Smooth muscle cell (in vitro differentiated cells): ENCODE results near the gene ACRBP. TPM values are rescaled to one million over a fixed set of nuclear protein-coding genes. Genes with fewer than 3 reads are reported as not detected.
A peak's percentile ranks its signal among the peaks of the same experiment; 100 is the strongest.

Source experiments
- DNase-seq: peaks from one replicate; lab custom pipeline; 2025; ENCODE audit not compliant: unreplicated experiment; lab: John Stamatoyannopoulos, UW
- H2AFZ ChIP-seq: fragments of 200-600 bp; sonication (generic); 2 replicates; pipeline ENCODE4 v1.6.0; 2016; ENCODE audit warnings: antibody characterized with exemption, low read depth, mild to moderate bottlenecking
- H3F3A ChIP-seq: fragments of 200-600 bp; sonication (generic); 2 replicates; pipeline ENCODE4 v1.6.0; 2017; ENCODE audit warnings: antibody characterized with exemption, low read depth
- H3K27ac ChIP-seq: fragments of 200-600 bp; sonication (generic); 2 replicates; pipeline ENCODE4 v1.5.1; 2016; ENCODE audit warnings: low read depth, mild to moderate bottlenecking
- H3K27me3 ChIP-seq: fragments of 200-600 bp; sonication (generic); 2 replicates; pipeline ENCODE4 v1.6.1; 2016; ENCODE audit warnings: low read depth, mild to moderate bottlenecking
- H3K36me3 ChIP-seq: fragments of 200-600 bp; sonication (generic); 2 replicates; pipeline ENCODE4 v1.5.1; 2016; ENCODE audit warnings: low read depth
- H3K4me1 ChIP-seq: fragments of 200-600 bp; sonication (generic); 2 replicates; pipeline ENCODE4 v1.5.1; 2016; ENCODE audit warnings: low read depth
- H3K4me2 ChIP-seq: fragments of 200-600 bp; sonication (generic); 2 replicates; pipeline ENCODE4 v1.6.0; 2016; ENCODE audit warnings: mild to moderate bottlenecking
- H3K4me3 ChIP-seq: fragments of 200-600 bp; sonication (generic); 2 replicates; pipeline ENCODE4 v1.5.1; 2016; ENCODE audit warnings: mild to moderate bottlenecking
- H3K79me2 ChIP-seq: fragments of 200-600 bp; sonication (generic); 2 replicates; pipeline ENCODE4 v1.6.0; 2016; ENCODE audit warnings: low read depth, mild to moderate bottlenecking
- H3K9ac ChIP-seq: fragments of 200-600 bp; sonication (generic); 2 replicates; pipeline ENCODE4 v1.6.0; 2016; ENCODE audit warnings: low read depth
- H3K9me3 ChIP-seq: fragments of 200-600 bp; sonication (generic); replicated peaks from 2 replicates; pipeline ENCODE4 v1.5.1; 2016; ENCODE audit warnings: low read depth
- H4K20me1 ChIP-seq: fragments of 200-600 bp; sonication (generic); 2 replicates; pipeline ENCODE4 v1.6.0; 2016; ENCODE audit warnings: low read depth
- WGBS: methylation state at CpG from one replicate; pipeline ENCODE4 v1.1.7; 2016; ENCODE audit warnings: low lambda C conversion rate; 5-methylcytosine and 5-hydroxymethylcytosine counted together
- polyA plus RNA-seq: library from polyadenylated mRNA; unstranded; fragments of >200 nt; fragmentation: Nextera tagmentation; extraction: Ambion mirVana; gene quantifications from 2 replicates; pipeline ENCODE4 v1.2.1, GENCODE V29; 2016
- total RNA-seq: library from RNA; depleted of rRNA; stranded (reverse); fragments of >200 nt; gene quantifications from 2 replicates; pipeline ENCODE4 v1.2.3, GENCODE V29; 2014
- TF ChIP-seq, protein P1 (sequence below): fragments of 200-600 bp; sonication (generic); IDR thresholded peaks from 2 replicates; pipeline ENCODE4 v1.5.1; 2017; ENCODE audit warnings: borderline replicate concordance, mild to moderate bottlenecking, antibody characterized with exemption; ENCODE audit not compliant: insufficient read depth, poor library complexity, severe bottlenecking

Gene ACRBP
- total and polyA plus RNA-seq, 2 experiments from 2014 or later, result not detected

DNA sequence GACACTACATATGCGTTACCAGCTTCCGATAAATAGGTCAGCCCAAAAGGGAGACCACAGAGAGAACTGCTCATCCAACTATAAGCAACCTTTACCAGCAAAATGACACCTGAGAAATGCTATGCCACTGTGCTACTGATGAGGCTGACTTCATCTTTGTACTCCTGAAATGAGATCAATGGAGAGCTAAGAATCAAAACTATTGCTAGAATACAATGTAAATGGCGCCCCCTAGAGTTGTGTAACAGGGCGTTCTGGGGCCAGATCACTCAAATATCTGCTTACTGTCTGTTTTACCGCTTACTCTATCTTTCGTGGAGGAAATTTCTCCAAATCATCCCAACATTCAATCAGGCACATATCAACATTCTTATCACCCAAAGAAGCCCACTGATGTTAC lies 37.4 kb upstream of the ACRBP start:
- Histone ChIP-seq H3K27ac (no peak overlapping the region), H3K4me1 (peaks cover 15% of the 10 kb centered on the region), H3K36me3 (no peaks in the 10 kb centered on the region), H3K27me3 (no peaks in the 10 kb centered on the region), H3K4me2 (no peak overlapping the region), H3K4me3 (no peak overlapping the region), H2AFZ (no peak overlapping the region), H3F3A (no peaks in the 10 kb centered on the region), H3K9ac (no peak overlapping the region), H3K9me3 (no peaks in the 10 kb centered on the region), H4K20me1 (peaks cover 65% of the 10 kb centered on the region), H3K79me2 (peaks cover 97% of the 10 kb centered on the region)
- TF ChIP-seq, protein P1, sequence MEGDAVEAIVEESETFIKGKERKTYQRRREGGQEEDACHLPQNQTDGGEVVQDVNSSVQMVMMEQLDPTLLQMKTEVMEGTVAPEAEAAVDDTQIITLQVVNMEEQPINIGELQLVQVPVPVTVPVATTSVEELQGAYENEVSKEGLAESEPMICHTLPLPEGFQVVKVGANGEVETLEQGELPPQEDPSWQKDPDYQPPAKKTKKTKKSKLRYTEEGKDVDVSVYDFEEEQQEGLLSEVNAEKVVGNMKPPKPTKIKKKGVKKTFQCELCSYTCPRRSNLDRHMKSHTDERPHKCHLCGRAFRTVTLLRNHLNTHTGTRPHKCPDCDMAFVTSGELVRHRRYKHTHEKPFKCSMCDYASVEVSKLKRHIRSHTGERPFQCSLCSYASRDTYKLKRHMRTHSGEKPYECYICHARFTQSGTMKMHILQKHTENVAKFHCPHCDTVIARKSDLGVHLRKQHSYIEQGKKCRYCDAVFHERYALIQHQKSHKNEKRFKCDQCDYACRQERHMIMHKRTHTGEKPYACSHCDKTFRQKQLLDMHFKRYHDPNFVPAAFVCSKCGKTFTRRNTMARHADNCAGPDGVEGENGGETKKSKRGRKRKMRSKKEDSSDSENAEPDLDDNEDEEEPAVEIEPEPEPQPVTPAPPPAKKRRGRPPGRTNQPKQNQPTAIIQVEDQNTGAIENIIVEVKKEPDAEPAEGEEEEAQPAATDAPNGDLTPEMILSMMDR, result peak; percentile 45
- DNase-seq, result no peak
- 67% methylated on average over 6 of the region's 6 CpGs for WGBS

DNA sequence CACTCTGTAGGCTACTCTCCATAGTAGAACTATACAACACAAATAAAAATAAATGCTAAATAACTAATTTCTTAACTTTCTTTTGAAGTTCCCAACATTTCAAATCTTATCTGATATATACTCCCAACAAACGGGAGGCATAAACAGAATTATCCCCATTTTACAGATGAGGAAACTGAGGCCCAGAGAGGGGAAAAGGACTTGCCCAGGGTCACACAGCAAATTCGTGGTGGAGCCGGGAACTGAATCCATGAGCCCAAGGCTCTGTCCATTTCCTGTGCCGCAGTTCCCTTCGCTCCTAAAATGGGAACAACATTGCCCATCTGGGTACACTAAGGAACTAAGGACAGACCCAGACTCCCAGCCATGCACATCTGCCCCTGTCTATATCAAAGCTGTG lies 29.7 kb upstream of the ACRBP start:
- no peak overlapping the region for H3K4me2 ChIP-seq
- H3F3A ChIP-seq, result no peaks in the 10 kb centered on the region
- H3K9me3 ChIP-seq, result no peaks in the 10 kb centered on the region
- peaks cover 39% of the 10 kb centered on the region for H3K79me2 ChIP-seq
- DNase-seq, result no peak
- H4K20me1 ChIP-seq, result peaks cover 45% of the 10 kb centered on the region
- WGBS, result 96% methylated on average over 5 of the region's 5 CpGs
- H2AFZ ChIP-seq, result no peak overlapping the region
- H3K9ac ChIP-seq, result no peak overlapping the region
- H3K4me3 ChIP-seq, result no peak overlapping the region
- peaks cover 31% of the 10 kb centered on the region for H3K36me3 ChIP-seq
- no peaks in the 10 kb centered on the region for H3K27me3 ChIP-seq
- no peak overlapping the region for H3K27ac ChIP-seq
- TF ChIP-seq, protein P1, result no peak
- H3K4me1 ChIP-seq, result no peaks in the 10 kb centered on the region

DNA sequence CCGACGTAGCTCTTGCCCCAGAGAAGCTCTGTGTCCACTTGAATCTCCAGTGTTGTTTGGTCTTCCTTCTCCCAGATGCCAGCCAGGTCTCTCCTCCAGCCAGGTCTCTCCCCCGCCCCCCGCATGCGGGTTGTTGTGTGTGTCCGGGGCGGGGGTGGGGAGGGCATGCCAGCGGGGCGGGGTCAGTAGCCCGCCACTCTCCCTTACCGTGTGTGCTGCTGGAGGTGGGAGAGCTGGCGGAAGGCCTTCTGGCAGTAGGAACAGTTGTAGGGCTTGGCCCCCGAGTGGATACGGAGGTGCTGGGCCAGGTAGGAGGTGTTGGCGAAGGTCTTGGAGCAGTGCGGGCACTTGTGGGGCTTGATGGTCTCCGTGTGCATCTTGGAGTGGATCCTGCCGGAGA lies 24.9 kb upstream of the ACRBP start:
- Histone ChIP-seq H3K27ac (no peak overlapping the region), H3K36me3 (peaks cover 39% of the 10 kb centered on the region), H4K20me1 (peaks cover 15% of the 10 kb centered on the region), H3F3A (peaks cover 7% of the 10 kb centered on the region), H3K4me2 (no peak overlapping the region), H3K27me3 (no peaks in the 10 kb centered on the region), H3K79me2 (peaks cover 11% of the 10 kb centered on the region), H3K9me3 (no peaks in the 10 kb centered on the region), H3K4me3 (no peak overlapping the region), H3K9ac (no peak overlapping the region), H2AFZ (no peak overlapping the region), H3K4me1 (no peaks in the 10 kb centered on the region)
- 95% methylated on average over 18 of the region's 18 CpGs for WGBS
- TF ChIP-seq, protein P1, result no peak
- no peak for DNase-seq

DNA sequence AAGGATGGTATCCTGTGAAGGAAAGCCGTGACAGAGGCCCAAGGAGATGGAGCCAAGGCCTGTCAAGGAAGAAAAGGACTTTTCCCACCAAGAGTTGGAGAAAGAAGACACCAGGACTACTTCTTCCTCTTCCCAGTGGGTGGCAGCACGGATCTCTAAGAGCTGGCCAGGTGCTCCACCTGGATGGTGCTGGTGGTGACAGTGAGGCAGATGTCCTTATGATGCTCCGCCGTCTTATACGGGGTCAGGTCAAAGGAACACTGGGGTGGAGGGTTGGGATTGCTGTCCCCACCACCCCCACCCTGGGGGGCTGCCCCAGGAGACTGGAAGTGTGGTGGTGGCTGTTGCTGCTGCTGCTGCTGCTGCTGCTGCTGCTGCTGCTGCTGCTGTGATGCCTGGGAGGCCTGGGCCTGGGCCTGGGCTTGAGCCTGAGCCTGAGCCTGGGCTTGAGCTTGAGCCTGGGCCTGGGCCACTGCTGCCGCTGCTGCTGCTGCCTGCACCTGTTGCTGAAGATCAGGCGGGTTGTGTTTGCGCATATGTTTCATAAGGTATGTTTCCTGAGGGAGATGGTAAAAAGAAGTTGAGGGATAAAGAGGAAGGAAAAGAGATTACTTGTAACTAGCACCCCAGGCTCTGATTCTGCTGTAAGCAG lies 20.5 kb upstream of the ACRBP start:
- Histone ChIP-seq H3K4me2 (no peak overlapping the region), H3K4me1 (peaks cover 3% of the 10 kb centered on the region), H3K36me3 (peaks cover 18% of the 10 kb centered on the region), H3K9ac (no peak overlapping the region), H3K27ac (no peak overlapping the region), H3K79me2 (no peaks in the 10 kb centered on the region), H3K4me3 (no peak overlapping the region), H2AFZ (no peak overlapping the region), H3K9me3 (no peaks in the 10 kb centered on the region), H3F3A (peaks cover 29% of the 10 kb centered on the region), H4K20me1 (no peaks in the 10 kb centered on the region), H3K27me3 (no peaks in the 10 kb centered on the region)
- TF ChIP-seq, protein P1, result no peak
- no peak for DNase-seq
- 93% methylated on average over 8 of the region's 8 CpGs for WGBS
